GM21360 (cell line): ENCODE measurements around the gene AP2B1.

Source experiments
- ATAC-seq: cut with Tn5 transposase; IDR thresholded peaks from one replicate; pipeline ENCODE4 v1.9.1; 2021; ENCODE audit warnings: mild to moderate bottlenecking, moderate library complexity; ENCODE audit not compliant: unreplicated experiment

Gene AP2B1

GRCh38 chr17:35618628-35619027 lies 31.5 kb downstream of the AP2B1 start:
- ATAC-seq = no peak

- ATAC-seq = no peak
Measured at GRCh38 chr17:35621768-35622167, 34.6 kb downstream of the AP2B1 start.

GRCh38 chr17:35627417-35627816 lies 40.3 kb downstream of the AP2B1 start:
- no peak for ATAC-seq

GRCh38 chr17:35630530-35631148 lies 43.5 kb downstream of the AP2B1 start:
- no peak for ATAC-seq

- no peak for ATAC-seq
Measured at GRCh38 chr17:35641032-35641431, 53.9 kb downstream of the AP2B1 start.

GRCh38 chr17:35645923-35646322 lies 58.8 kb downstream of the AP2B1 start:
- ATAC-seq = no peak

- no peak for ATAC-seq
Measured at GRCh38 chr17:35651467-35651866, 64.3 kb downstream of the AP2B1 start.

- no peak for ATAC-seq
Measured at GRCh38 chr17:35653619-35654361, 66.7 kb downstream of the AP2B1 start.

GRCh38 chr17:35655303-35655702 lies 68.2 kb downstream of the AP2B1 start:
- no peak for ATAC-seq

- ATAC-seq = no peak
Measured at GRCh38 chr17:35660902-35661301, 73.8 kb downstream of the AP2B1 start.

- no peak for ATAC-seq
Measured at GRCh38 chr17:35664685-35665084, 77.6 kb downstream of the AP2B1 start.

GRCh38 chr17:35665662-35666061 lies 78.5 kb downstream of the AP2B1 start:
- no peak for ATAC-seq

GRCh38 chr17:35666070-35666469 lies 78.9 kb downstream of the AP2B1 start:
- ATAC-seq = no peak

GRCh38 chr17:35666967-35667532 lies 79.9 kb downstream of the AP2B1 start:
- ATAC-seq = no peak

- ATAC-seq = no peak
Measured at GRCh38 chr17:35668802-35669201, 81.7 kb downstream of the AP2B1 start.

GRCh38 chr17:35674552-35674951 lies 87.4 kb downstream of the AP2B1 start:
- ATAC-seq = no peak

- no peak for ATAC-seq
Measured at GRCh38 chr17:35676441-35676840, 89.3 kb downstream of the AP2B1 start.

- no peak for ATAC-seq
Measured at GRCh38 chr17:35679007-35679682, 92.0 kb downstream of the AP2B1 start.

- ATAC-seq = no peak
Measured at GRCh38 chr17:35683591-35683990, 96.5 kb downstream of the AP2B1 start.

GRCh38 chr17:35684055-35684802 lies 97.1 kb downstream of the AP2B1 start:
- no peak for ATAC-seq
